ENCODE measurements around the gene CHST8.
"Not testable (repeated sequence)": the region's sequence is repeated elsewhere in the genome, so short reads cannot be mapped to it uniquely, and the experiment has no call there.

CHST8 gene, protein sequence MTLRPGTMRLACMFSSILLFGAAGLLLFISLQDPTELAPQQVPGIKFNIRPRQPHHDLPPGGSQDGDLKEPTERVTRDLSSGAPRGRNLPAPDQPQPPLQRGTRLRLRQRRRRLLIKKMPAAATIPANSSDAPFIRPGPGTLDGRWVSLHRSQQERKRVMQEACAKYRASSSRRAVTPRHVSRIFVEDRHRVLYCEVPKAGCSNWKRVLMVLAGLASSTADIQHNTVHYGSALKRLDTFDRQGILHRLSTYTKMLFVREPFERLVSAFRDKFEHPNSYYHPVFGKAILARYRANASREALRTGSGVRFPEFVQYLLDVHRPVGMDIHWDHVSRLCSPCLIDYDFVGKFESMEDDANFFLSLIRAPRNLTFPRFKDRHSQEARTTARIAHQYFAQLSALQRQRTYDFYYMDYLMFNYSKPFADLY

DNA sequence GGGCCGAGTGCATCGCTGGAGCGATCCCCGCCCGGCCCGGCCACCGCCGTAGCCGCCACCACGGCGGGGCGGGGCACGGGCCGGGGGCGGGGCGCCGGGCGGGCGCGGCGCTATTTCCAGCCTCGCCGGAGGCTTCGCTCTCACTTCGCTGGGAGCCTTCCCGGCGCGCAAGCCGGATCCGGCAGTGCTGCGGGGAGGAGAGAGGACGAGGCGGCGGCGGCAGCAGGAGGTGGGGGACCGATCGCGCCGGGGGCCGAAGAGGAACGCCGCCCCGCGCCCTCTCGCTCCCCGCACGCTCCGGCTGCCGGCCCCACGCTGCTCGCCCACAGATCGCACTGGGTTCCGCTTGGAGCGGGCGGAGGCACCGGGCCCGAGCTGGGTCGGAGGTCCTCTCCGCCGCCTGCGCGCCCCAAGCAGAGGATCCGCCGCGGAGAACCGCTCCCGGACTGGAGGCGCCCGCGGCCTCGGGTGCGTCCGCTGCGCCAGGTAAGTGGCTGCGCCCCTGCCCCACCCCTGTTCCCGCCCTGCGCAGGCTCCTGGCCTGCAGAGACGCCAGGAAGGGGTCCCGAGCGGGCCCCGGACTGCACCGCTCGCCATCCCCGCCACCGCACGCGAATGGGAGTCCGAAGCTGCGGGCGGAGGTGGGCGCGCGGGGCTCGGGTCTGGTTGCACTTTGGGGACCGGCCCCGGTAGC is at the start of gene CHST8:
Gene CHST8 (plus strand): TSS at position 143 of the 694 bp plus-strand sequence. CDS start 67,309 bp downstream, outside the sequence.
- DNase-seq = no peak

DNA sequence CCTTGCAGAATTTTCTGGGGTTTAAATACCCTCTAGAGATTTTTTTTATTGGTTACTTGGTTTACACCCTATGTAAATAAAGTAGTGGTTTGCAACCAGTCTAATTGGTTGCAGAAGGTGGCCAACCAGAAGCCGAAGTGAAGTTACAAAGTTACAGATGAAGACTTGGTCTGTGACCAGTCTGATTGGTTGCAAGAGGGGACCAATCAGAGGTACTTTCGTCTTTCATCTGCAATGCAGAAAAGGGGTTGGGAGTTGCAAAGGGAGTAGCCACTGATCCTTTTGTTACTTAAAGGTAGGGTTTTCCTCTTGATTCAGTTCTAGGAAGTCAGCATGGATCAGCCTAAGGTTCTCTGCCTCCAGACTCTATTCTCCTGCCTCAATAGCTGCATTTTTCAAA is 48.8 kb upstream of the CHST8 start:
- no peak for DNase-seq

DNA sequence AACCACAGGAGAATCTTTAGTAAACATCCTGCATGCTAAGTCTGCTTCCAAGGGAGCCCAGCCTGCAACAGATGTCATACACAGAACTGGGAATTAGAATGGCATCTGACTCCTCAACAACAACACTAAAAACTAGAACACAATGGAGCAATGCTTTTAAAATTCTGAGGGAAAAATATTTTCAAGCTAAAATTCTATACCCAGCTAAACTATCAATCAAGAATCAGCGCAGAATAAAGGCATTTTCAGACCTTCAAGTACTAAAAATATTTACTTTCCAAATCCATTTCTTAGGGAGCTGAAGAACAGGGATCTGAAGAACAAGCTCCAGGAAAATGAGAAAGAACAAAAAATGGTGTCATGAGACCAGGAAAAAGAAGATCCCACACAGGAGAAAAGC is 46.9 kb upstream of the CHST8 start:
- DNase-seq = no peak

DNA sequence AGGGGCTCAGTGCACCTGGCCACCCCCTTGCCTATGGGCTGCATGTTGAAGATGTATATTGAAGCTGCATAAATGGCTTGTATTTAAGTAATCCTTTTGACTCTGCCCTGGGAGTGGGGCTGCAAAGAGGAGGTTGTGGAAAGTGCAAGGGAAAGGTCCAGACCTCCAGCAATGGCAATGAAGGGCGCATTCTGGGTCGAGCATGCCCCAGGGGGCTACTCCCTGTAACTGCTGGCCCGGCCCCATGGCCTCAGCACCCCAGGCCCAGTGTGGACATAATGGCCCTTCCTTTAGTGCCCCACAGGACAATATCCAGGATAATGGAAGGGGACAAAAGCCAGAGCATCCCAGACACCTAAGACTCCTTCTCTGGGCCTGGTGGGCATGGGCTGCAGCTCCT is 43.1 kb upstream of the CHST8 start:
- DNase-seq = no peak

DNA sequence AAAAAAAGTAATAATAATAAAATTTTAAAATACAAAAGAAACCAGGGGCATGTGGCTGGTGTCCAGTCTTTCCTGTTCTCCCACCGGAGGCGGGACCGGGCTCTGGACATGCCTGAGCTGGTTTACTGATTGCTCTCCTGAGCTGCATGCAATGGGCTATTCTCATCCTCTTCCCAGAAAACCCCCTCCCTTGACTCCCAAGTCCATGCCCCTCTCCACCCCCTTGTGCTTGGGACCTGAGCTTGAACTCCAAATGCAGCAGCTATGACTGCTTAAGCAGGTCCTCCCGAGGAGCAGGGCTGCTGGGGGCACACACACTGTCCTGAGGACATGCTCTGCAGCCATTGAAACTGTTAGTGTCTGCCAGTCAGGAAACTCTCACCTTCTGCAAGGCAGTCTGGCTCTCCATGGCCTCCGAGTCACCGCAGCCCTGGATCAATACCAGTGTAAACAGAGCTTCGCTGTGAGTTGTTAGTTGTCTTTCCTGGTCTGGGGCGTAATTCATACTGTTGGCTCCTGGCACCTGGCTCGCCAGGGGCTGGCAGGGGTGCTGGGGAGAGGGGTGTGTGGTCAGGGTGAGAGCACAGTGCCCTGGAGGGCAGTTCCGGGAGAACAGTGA is 41.6 kb upstream of the CHST8 start:
- DNase-seq = peak; percentile 71

DNA sequence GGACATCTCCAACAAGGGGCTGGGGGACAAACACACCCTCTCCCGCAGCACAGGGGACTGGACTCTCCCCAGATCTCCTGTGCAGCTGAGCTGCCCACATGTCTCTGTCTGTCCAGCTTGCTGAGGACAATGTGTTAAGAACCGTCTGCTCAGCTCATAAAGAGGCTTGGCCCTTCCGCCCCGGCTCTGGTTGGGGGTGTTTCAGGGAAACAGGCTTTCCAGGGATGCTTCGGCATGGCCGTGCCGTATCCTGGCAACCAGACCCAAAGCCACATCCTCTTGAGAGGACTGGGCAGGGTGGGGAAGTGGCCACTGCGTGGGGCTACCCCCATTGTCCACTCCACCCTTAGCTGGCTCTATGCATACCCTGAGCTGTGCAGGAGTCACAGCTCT is 41.1 kb upstream of the CHST8 start:
- DNase-seq = no peak

DNA sequence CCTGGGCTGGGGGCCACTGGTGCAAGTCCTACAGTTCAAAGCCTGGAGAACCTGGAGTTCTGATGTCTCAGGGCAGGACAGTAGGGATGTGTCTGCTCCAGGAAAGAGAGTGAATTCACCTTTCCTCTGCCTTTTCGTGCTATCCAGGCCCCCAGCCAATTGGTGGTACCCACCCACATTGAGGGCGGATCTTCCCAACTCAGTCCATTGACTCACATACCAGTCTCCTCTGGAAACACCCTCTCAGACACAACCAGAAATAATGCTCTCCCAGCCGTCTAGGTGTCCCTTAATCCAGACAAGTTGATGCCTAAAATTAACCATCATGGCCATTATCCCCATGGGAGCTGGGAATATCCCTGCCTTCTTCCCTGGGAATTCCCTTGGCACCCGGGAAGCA is 38.8 kb upstream of the CHST8 start:
- DNase-seq = no peak

DNA sequence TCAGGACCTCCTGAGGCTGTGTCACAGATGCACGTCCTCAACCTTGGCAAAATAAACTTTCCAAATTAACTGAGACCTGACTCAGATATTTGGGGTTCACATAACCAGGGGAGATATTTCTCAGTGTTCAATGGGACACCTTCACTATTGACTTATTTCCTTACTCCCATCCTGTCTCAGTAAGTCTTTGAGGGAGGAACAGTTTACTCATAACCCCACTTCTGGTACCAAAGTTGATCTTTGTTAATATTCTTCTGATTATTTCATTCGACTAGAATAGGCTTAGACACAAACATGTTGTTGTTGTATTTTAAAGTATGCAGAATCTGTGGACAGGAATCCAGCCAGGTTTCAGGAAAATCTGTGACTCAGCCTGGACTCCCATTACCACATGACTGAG is 34.6 kb upstream of the CHST8 start:
- DNase-seq = no peak

DNA sequence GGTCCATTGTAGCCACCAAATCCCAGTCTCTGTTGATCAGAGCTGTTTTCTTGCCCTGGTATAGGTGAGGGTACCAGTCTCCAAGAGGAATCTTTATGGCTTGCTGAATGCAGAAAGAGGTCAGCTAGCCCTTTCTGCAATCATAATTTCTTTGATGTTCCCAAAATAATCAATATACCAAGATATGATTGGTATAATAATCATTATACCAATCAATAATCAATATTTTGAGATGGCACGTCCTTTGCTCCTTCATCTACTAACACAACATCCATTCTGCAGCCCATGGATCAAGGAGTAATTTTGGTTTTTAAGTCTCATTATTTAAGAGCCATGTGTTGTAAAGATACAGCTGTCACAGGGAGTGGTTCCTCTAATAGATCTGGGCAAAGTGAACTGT is 31.5 kb upstream of the CHST8 start:
- no peak for DNase-seq

DNA sequence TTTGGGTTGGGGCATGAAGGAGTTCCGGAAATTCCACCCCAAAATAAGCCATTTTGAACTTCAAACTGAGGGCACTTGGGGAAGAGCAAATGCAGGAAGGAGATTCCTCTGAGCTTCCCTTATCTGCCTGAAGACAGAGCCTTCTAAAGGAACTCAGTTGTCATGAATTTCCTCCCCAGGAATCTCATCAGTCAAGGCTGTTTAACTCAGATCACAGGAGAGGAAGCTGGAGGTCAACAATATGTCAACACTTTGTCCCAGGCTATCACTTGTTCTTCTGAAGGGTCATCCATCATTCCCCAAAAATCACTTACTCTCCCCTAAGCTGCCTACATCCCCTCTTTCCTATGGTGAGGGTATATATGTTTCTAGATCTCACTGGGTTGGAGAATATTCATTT is 26.0 kb upstream of the CHST8 start:
- DNase-seq = no peak

DNA sequence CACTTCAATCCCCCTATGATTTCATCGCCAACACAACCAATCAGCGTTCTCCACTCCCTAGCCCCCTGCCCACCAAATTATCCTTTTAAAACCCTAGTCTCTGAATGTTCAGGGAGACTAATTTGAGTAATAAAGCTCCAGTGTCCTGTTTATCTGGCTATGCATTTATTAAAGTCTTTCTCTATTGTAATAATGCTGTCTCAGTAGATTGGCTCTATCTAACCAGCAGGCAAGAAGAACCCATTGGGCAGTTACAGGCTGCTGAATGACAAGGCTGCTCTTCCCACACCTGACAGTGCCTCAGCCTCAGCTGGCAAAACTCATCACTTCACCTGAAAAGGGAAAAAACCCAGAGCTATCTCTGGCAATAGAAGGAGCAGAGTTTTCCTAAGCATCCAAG is 20.2 kb upstream of the CHST8 start:
- no peak for DNase-seq

DNA sequence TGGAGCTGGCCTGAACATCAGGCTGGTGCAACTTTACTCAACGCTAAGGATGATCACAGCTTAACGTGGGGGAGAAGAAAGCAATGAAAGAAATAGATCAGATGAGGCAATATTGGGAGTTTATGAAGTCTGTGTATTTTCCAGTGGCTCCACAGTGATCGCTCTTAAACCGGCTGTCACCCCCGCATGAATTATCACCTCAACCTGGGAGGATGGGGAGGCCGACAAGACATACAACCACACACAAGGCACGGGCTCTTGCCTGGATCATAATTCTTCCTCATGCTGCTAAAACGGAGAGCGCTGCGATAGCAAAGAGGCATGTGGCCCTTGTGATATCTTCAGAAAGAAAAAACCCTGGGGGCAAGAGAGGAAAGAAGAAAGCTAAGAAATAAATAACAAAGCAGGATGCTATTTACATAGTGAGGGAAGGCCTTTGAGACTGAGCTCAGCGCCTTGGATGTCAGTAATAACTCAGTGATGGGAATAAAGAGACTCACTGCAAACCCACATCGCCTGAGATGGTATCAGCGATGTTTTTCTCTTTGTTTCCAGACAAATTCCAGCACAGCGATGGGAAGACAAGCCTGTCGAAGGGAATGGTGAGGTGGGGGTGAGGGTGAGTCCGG is 19.1 kb upstream of the CHST8 start:
- no peak for DNase-seq

DNA sequence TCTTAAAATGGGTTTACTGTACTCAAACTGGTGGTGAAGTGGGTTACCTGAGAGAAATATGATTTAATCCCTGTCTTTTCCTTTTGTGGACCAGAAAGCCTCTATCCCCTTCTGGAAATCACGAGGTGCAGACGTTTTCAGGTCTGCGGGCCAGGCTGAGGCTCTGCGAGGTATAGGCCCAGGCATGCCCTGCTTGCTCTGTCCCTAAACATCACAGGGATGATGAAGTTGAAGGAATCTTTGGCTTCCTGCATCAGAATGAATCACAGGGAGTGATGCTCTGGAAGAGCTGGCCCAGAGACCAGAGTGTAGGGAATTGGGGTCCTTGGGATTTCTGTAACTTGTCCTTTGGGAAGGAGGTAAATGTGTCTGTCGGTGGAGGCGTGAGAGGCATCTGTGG is 18.4 kb upstream of the CHST8 start:
- peak; percentile 10 for DNase-seq

DNA sequence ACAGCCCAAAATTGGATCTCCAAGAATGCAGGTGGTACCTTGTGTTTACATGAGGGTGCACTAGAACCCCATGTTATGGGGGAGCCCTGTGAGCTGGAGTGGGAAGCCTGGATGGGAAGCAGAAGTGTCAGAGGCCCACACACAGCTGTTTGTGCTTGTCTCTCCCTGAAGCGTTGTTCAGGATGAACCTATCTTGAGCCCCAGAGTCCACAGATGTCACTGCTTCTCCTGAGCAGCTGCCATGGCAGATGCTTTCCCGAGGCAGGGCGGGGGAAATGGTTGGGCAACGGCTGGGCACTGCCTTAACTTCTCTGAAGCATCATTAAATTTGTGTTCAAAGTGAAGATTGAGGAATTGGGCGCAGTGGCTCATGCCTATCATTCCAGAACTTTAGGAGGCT is 17.1 kb upstream of the CHST8 start:
- peak; percentile 14 for DNase-seq

DNA sequence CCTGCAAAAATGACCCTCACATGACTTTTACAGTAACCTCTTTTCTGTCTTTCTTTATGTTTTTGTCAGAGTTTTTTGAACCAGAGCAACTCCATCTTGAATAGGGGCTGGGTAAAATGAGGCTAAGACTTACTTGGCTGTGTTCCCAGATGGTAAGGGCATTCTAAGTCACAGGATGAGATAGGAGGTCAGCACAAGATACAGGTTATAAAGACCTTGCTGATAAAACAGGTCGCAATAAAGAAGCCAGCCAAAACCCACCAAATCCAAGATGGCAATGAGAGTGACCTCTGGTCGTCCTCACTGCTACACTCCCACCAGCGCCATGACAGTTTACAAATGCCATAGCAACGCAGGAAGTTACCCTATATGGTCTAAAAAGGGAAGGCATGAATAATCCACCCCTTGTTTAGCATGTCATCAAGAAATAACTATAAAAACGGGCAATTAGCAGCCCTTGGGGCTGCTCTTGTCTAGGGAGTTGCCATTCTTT is 15.9 kb upstream of the CHST8 start:
- DNase-seq = not testable (repeated sequence)

DNA sequence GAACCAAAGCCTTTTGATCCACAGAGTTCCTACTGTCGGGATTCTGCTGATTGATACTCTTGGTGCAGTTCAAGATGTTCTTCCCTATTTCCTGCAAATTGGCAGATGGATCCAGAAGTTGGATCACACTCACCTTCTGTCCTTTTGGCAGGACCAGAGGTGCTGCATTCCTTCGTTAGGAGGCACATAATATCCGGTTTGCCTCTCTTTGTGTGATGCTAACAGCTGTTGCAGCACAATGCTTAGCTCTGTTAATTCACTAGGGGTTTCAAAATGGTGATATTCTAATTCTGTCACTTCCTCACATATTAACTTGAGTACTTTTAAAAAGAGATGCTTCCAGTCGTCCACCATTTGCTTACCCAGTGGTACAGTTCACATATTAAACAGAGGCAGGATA is 15.2 kb upstream of the CHST8 start:
- no peak for DNase-seq

DNA sequence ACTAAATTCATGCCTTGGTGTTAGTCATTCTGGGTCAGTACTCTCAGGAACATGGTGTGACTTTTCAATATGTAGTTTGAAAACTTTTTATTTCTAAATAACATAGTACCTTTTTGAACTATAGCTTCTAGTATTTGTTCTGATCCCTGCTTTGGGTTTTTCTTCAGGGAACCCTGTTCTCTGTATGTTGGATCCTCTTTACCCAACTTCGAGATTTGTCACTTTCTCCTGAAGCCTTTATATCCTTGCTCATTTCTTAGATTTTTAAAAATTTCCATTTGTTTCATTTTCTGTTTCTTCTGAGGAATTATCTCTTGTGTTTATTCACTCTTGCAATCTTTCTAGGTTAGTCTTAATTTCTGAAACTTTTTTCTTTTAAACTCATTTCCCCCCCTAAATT is 12.4 kb upstream of the CHST8 start:
- DNase-seq = no peak

DNA sequence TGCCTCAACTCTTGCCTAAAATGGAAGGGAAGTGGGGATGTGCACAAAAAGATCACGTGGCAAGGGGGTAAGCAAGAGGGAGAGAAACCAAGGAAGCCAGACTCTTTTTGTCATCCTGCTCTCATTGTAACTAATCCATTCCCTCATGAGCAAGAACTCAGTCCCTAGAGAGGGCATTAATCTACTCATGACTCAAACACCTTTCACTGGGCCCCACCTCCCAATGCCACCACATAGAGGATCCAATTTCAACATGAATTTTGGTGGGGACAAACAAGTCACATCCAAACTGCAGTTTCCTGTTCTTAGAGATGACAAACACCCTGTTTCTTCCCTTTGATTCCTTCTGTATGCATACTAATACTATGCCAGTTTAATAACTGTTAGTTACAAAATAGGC is 11.2 kb upstream of the CHST8 start:
- no peak for DNase-seq

DNA sequence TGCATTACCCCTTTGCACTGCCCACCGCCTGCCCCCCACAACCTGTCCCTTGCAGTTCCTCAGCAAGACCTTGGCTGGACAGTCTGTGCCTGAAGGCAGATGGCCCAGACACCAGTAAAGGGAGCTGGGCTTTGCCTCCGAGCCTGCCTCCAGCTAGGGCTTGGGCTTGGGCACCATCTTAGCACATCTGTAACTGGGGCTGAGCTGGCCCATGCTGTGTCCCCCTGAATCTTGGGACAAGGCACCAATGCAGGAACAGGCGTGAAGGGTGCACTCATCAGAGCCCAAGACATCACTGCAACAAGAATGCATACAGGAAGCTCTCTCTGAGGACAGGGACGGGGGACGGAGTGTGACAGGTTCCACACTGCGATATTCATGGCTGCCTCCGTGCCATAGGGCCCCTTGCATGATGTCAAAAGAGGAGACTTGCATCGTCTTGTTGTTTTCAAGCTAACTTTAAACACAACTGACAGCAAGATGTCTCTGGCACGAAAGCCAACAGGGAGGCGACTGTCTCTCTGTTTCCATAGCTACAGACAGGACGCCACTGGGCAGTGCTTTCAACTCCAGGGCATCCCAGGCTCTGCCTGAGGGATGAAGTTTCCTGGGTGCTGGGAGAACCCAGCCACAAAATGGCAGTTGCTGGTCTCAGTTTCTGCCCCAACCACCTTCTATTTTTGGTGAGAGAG is 8.7 kb upstream of the CHST8 start:
- DNase-seq = no peak

DNA sequence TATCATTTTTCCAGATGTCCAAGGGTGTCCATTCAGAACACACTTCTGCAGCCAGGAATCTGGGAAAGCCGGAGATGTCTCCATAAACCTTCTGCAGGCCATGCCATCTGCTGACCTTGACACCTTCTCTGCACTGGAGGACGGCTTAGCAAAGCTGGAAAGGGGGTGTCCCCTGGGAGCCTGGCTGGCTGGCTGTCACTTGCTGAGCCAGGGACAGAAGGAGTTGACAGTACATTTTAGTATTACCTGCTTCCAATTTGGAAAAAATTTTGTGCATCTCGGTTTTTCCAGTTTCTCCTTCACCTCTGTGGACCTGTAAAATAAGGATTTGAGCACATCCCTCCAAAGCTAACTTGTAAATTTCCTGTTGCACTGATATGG is 8.1 kb upstream of the CHST8 start:
- DNase-seq = no peak

DNA sequence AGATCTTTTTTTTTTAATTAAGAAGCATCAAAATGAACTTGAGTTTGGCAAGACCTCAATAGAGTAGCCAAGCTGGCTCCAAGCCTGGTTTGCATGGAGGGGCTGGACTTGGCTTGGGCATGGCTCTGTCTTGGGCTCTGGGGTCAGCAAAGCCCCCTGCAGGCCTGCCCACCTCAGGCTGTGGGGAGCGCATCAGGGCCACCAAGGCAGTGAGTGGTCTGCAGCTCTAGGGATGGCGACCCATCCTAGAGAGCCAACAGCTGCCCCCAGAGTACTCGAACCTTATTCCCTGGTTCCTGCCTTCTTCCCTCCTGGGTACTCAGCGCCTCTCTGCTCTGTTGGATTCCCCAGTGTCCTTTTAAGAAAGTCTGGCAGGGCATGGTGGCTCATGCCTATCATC is 5.4 kb upstream of the CHST8 start:
- DNase-seq = no peak

DNA sequence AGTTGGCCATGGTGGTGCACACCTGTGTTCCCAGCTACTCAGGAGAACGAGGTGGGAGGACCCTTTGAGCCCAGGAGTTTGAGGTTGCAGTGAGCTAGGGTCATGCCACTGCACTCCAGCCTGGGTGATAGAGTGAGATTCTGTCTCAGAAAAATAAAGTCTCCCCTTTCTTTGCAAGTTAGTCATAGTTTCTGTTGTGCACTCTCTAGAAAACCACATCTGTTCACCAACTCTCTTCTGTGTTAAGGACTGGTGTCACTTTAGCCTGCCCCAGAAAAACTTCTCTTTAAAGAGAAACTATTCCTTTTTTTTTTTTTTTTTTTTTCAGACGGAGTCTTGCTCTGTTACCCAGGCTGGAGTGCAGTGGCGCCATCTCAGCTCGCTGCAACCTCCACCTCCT is 4.9 kb upstream of the CHST8 start:
- DNase-seq = no peak

DNA sequence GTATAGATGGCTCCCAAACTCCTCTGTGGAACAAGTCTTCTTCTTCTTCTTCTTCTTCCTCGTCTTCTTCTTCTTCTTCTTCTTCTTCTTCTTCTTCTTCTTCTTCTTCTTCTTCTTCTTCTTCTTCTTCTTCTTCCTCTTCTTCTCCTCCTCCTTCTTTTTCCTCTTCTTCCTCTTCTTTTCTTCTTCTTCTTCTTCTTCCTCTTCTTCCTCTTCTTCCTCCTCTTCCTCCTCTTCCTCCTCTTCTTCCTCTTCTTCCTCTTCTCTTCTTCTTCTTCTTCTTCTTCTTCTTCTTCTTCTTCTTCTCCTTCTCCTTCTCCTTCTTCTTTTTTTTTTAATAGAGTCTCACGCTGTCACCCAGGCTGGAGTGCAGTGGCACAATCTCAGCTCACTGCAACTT is 3.4 kb upstream of the CHST8 start:
- DNase-seq = not testable (repeated sequence)
